Effector CD4-positive, alpha-beta T cell (primary cell): ENCODE measurements around the gene PLEKHG4.

Source experiments
- DNase-seq: peaks from one replicate; pipeline ENCODE4 v3.0.0-alpha.2; 2020

Gene PLEKHG4

DNA sequence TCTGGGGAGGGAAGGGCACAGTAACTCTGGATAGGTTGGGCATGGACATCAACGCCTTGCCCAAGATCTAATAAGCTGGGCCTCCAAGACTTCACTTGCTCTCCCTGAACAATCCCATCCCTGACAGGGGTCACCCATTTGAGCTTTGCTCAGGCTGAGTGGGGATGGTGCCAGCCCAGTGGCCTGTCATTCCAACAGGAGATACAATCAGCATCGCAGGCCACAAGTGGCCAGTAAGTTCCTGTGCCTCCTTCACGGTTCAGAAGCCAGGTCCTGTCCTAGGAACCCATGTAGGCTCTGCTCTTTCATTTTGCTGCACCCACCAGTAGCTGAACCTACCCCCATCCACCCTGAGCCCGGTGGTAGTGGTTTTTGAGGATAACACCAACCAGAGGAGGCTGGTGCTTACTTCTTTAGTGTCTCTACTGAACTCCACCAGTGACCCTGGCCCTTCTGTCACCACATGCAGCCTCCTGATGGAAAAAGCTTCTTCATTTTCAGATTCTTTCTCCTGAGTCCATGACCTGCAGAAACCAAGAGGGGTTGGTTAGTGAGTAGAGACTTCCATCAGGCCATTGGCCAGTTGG lies 14.9 kb downstream of the PLEKHG4 start:
- DNase-seq: no peak

- DNase-seq: no peak
Observed at GRCh38 chr16:67294938-67295361, 15.6 kb downstream of the PLEKHG4 start.

DNA sequence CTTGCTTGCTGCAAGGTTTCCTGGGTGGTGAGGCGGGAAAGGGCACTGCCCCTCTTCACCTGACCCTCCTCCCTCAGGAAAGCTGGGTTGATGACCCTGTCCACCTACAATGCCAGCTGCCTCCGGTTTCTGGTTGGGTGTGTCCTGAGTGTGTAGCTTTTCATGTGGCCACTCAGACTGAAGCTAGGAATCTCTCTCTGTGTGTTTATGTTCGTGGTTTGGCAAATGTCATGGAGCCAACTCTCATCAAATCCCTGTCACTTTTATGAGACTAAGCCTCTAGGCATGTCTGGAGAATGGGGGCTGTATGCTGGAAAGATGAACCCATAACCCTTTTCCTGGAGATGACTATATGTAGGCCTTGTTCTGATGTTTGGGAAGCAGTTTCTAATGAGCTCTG lies 17.1 kb downstream of the PLEKHG4 start:
- no peak for DNase-seq

GRCh38 chr16:67298277-67298676 lies 18.9 kb downstream of the PLEKHG4 start:
- DNase-seq: no peak

- no peak for DNase-seq
Observed at GRCh38 chr16:67299269-67299668, 19.9 kb downstream of the PLEKHG4 start.

DNA sequence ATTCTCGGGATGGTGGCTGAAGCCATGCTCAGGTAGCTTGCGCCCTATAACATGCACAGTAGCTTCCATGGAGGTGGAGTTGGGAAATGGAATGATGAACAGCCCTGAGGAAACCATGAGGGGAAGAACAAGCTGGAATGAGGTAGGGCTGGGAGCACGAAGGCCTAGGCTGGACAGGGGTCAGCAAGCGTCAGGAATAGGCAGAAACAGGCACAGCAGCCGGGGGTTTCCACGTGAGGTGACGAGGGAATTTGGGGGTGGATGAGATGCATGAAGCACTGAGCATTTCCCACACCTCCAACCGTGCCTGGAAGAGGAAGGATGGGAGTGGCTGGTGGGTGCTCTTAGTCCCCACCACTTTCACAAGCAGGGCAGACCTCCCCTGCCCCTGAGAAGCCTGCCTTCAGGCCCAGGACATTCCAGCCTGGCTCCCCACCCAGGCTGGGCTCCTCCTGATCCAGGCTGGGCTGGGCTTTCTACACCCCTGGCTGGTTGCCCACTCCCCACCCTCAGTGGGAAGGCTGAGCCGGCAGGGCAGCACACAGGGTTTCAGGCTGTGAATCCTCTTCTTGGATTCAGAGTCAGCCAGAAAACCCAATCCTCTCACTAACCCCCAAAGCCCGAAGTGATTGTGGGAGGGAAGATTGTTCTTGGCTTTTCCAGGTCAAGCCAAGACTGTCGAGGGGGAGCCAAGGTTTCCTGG lies 21.9 kb downstream of the PLEKHG4 start:
- DNase-seq: no peak

DNA sequence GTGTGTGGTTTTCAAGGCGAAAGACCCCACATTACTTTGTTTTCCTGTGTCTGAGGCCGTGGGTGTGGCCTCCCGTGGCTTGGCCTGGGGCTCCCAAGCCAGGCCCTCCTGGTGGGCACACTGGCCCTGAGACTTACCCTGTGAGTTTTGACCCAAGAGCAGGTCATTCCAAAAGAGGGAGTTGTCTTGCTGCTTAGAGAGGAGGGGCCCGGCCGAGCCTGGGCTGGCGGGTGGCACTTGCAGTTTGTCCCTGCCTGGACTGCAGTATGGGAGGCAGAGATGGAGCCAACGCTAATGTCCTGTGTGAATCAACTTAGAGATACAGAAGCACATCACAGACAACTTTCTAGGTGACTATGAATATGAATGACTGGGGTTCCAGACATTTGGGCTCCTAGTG lies 22.7 kb downstream of the PLEKHG4 start:
- DNase-seq: no peak

DNA sequence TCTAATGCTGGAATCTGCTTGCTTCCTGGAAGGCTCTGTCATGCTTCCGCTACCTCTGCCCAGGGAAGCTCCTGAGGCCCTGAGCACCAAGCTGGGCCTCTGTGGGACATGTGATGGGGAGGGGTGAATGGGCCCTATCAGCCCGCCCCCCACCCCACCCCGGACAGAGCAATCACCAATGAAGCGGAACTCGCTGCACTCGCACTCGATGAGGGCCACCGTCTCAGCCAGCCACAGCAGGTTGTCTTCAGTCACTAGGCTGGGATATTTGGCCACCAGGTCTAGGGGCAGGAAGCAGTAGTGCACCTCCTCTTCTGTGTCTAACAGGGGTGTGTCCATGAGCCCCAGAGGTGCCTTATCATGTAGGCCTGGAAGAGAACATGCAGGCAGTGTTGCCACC lies 23.6 kb downstream of the PLEKHG4 start:
- DNase-seq: no peak

DNA sequence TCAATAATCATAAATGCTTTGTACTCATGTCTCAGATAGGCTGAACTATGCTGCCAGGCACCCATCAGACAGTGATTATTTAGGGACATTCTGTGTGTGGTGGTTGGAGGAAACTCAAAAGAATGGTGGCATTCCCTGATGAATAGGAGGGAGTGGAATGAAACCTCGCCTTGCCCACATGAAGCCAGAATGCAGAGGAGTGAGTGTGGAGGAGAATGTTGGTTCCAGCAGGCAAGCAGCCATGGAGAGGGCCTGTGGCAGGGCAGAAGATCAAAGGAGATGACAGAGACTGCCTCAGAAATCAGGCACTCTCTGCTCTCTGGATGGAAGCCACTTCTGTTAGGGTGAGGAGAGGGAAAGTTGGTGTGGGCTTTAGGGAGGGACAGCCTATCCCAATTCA lies 24.7 kb downstream of the PLEKHG4 start:
- DNase-seq: no peak

DNA sequence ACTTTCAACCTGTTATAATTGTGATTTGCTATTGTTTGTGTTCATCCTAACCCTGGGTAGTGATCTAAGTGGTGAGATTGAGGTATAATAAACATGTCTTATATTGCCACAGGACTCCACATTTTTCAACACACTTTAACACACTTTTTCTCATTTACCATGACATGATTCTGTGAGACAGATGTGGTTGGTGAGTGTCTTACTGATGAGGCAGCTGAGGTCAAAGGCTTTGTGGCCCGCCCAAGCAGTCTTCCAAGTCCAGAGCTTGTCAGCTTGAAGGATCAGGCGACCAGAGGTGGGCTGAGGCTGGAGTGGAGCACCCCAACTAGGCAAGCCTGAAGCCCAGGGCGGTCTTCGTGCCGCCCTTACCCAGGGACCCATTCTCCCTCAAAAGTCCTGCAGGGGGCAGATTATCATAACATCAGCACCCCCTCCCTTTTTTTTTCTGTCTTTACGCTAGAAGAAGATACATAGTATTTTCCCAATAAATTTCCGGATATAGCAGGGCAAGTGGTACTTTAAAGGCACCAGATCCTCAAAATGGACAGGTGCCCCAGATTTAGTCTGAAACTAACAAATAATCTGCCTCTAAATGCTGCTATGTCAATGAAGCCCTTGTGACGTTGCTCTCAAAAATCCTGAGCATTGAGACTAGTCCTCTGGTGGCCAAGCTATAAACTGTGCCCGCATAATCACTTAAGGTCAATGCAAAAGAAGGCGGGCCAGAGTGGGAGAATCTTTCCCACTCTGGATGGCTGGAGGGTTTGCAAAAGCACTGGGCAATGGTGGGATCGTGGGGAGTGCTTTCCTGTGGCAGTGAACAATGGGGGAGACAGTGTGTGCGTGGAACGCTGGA lies 26.1 kb downstream of the PLEKHG4 start:
- DNase-seq: no peak

DNA sequence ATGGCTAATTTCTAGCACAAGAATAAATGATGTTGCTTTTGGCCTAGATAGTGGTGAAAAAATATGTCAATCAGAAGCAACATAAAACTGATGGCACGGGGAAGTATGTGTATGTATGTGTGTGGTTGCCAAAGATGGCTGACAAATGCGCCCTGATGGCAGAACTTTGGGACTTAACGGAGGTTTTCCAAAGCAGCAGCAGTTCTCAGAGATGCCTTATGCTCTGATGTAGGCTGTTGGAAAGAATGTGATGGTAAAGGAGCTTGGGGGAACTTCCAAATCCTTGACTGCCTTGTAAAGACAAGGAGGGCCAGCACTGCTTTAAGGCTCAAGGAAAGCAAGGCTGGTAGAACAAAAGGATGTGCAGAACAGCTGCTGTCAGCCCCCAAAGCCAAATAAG lies 31.2 kb downstream of the PLEKHG4 start:
- DNase-seq: no peak

DNA sequence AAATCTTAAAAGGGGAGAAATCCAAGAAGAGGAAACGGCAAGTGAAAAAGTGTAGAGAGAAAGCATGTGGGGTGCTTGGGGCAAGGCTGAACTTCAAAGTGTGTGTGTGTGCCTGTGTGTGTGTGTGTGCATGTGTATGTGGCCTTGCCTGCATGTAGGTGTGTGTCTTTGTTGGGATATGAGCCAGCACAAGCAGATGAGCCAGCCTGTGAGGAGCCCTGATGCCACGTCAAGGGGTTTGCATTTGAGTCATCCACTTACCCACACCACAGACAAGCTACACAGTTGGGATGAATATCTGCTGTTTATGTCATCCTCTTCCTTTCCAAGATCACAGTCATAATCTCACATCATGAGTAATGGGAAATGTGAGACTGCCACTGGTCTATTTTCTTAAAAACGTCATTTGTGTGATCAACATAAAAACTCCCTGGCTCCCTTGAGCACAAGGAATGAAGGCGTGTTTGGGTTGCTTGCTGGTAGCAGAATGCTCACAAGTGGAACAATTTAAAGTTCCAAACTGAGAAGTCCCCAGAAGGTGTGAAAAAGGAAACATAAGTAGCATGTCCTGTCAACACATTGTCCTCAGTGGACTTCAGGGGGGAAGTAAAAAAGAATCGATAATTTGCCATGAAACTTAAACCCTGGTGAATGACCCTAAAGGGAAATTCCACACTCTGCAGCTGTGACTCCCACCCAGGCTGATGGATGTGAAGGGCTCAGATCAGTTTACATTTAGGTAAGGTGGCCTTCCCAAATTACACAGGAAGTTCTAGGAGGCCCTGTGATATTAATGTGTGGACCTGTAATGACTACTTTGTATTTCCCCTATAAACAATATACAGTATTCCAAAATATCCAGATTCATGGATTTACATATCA lies 32.5 kb downstream of the PLEKHG4 start:
- no peak for DNase-seq

DNA sequence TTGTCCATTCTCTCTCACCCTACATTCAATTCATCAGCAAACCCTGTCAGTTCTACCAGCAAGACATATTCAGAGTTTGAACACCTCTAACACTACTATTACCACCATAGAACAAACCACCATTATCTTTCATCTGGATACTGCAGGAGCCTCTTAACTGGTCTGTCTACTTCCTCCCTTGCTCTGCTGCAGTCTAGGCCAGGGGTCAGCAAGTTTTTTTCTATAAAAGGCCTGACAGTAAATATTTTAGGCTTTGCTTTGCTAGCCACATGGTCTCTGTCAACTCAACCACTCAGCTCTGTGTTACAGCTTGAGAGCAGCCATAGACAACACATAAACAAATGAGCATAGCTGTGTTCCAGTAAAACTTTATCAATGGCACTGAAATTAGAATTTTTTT lies 33.4 kb downstream of the PLEKHG4 start:
- no peak for DNase-seq

DNA sequence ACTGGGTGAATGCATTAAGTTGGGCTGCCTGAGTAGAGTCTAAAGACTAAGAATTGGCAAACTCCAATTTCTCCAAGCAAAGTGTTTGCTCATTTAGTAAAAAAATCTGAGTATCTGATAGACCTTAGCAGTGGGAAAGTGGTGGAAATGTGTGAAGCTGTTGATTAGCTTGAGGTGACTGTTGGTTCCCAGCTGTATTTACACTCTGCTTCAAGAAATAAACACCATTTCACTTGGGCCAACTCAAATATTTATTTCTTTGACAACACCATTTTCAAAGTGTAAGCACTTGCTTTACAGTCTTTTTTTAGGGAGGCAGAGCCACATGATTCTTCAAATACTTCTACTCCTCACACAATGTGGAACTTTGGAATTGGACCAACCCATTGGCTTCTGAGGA lies 38.5 kb downstream of the PLEKHG4 start:
- DNase-seq: no peak

- no peak for DNase-seq
Observed at GRCh38 chr16:67326115-67326471, 46.8 kb downstream of the PLEKHG4 start.

DNA sequence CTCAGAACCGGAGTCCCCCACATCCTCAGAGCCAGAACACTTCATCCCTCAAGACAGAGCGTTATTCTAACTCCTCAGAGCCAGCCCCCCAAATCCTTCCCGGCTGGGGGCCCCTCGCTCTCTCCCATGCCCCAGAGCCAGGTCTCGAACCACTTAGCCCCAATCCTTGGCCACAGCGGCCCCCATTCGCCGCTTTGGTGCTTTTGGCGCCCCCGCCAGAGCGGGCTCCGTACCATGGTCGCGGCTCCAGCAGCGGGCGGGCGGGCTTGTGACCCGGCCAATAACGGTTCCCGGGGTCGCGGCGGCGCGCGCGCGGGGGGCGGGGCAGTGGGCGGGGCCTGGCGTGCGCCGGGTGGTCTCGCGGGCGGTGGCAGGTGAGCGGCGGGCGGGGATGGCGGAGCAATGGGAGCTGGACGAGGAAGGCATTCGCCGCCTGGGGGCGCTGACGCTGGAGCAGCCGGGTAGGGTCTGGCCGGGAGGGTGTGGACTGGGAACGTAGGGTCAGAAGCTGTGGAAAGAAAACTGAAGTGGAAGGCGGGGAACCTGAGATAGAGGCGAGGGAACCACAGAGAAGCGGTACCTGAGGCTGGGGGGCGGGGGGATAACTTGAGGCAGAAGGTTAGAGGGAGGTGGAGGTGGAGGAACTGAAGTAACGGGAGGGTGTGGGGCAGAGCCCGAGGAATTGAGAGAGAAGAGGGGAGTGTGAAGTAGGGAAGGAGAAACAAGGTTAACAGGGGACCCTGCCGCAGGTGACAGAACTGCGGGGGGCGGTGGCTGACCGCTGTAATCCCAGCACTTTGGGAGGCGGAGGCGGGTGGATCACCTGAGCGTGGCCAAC lies 47.4 kb downstream of the PLEKHG4 start, which contains the start of the genes KCTD19 and LRRC36:
KCTD19 (minus strand) TSS at position 270 of the 838 bp plus-strand sequence; CDS start at position 236, 34 bp downstream.
LRRC36 (plus strand) TSS at position 344 of the 838 bp plus-strand sequence; CDS start at position 392, 48 bp downstream.
- DNase-seq: peak; percentile 13

DNA sequence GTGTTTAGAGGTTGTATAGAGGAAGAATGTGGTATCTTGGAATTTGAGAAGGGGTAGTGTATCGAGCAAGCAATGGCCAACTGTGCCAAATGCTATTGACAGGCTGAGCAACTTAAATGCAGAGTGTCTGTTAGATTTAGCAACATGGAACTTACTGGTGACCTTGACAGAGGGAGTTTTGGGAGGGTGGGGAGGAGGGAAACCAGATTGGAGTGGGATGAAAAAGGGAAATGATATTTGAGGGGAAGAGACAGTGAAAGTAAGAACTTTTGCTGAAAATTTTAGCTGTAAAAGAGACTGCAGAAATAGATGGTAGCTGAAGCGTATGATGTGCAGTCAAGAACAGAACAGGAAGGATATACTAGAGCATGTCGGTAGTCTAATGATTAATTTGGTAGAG lies 48.4 kb downstream of the PLEKHG4 start:
- DNase-seq: no peak

GRCh38 chr16:67329901-67330300 lies 50.6 kb downstream of the PLEKHG4 start:
- no peak for DNase-seq

DNA sequence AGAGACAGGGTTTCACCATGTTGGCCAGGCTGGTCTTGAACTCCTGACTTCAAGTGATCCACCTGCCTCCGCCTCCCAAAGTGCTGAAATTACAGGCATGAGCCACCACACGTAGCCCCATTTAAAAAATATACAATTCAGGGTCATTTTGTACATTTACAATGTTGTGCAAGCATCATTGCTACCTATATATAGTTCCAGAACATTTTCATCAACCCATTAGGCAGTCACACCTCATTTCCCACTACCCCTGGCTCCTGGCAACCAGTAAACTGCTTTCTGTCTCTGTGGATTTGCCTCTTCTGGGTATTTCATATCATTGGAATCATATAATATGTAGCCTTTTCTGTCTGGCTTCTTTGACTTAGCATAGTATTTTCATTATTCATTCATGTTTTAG lies 54.0 kb downstream of the PLEKHG4 start:
- DNase-seq: no peak

GRCh38 chr16:67336116-67336515 lies 56.8 kb downstream of the PLEKHG4 start:
- no peak for DNase-seq

DNA sequence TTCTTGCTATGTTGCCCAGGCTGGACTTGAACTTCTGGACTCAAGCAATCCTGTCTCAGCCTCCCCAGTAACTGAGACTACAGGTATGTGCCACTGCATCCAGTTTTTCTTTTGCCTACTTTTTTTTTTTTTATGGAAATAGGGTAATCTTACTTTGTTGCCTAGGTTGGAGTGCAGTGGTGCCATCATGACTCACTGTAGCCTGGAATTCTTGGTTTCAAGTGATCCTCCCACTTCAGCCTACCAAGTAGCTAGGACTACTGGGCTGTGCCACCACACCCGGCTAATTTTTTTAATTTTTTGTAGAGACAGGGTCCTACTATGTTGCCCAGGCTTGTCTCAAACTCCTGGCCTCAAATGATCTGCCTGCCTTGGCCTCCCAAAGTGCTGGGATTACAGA lies 57.3 kb downstream of the PLEKHG4 start:
- no peak for DNase-seq
